Stimulated activated CD8-positive, alpha-beta memory T cell treated with anti-CD3 and anti-CD28 coated beads, Interleukin-15, amount 100 ng/mL, for 4 hours (primary cell): ENCODE results near the gene TEAD1.

Source experiments
- DNase-seq, 2 donors: peaks; one replicate each; pipeline ENCODE4 v3.0.0-alpha.2; 2020; ENCODE audit warnings: low read depth in 2 of 2

The TEAD1 gene

DNA sequence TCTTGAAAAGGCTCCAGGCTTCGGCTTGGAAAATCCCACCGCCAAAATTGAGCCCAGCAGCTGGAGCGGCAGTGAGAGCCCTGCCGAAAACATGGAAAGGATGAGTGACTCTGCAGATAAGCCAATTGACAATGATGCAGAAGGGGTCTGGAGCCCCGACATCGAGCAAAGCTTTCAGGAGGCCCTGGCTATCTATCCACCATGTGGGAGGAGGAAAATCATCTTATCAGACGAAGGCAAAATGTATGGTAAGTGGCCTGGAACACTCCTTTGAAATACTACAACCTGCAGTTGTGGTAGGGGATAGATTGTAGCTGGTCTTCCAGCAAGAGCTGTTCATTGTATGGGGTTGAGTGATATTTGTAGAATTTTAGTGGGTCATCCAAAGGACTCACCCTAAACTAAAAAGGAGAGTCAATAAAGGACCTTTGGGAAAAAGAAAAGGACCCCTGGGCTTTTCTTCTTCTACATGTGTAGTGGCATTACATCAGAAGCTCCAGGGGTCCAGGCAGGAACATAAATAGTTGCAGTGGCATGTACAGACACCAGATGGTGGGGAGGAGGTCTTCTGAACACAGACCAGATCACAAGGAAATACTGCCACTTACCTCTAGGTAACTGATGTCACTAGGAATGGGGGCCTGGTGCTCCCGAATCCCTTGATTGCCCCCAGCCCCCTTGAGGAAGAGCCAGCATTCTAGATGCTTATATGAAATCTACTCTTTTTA, 90.1 kb downstream of the TEAD1 start:
- DNase-seq: no peak

DNA sequence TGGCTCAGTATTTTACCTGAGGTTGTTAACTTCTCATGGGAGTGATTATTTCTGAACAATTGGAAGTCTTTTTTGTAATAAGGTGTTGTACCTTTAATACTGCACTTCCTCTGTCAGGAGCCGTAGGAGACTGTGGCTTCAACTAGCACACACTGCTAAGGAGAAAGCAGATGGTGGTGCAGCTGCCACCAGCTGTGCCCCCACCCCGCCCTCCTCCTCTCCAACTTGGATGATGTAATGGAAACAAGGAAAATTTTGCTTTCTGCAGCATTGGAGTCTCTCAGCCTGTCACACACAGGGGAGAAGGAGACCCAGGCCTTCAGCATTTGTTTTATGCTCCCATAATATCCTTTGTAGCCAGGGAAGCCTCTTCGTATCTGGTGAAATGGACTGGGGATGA, 91.2 kb downstream of the TEAD1 start:
- DNase-seq: no peak

DNA sequence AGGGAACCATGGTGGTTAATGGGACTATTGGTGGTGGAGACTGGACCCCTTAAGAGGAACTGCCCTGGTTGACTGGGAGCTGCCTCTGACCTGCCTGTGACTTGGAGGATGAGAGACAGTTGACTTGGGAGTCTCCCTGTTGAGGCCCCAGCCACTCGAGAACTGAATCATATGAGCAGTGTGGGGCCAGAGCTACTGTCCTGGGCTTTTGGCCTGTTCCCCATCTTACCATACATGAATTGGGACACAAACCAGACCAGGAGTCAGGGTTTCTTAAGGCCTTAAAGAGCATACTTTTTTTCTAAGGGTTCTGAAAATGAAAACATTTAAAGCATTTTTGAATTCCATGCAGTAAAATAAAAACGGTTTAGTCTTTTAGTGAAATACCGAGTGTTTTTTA, 92.8 kb downstream of the TEAD1 start:
- no peak for DNase-seq

DNA sequence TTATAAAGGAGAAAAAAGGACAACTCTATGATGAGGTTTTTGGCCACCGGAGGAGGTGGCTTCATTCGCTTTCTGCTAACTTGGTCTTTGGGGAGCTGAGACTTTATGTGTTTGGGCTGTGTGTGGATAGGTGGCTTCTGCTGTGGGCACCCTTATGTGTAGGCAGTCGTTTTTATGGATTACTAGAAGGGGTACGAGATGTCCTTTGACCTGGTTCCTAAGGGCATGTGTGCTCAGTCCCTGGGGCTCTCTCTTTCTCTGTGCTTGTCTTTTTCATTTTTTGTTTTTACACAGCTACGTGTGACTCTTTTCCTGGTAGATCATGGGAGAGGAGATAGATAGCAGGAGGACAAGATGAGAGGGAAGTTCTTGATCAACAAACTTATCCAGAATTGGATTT, 93.4 kb downstream of the TEAD1 start:
- no peak for DNase-seq

DNA sequence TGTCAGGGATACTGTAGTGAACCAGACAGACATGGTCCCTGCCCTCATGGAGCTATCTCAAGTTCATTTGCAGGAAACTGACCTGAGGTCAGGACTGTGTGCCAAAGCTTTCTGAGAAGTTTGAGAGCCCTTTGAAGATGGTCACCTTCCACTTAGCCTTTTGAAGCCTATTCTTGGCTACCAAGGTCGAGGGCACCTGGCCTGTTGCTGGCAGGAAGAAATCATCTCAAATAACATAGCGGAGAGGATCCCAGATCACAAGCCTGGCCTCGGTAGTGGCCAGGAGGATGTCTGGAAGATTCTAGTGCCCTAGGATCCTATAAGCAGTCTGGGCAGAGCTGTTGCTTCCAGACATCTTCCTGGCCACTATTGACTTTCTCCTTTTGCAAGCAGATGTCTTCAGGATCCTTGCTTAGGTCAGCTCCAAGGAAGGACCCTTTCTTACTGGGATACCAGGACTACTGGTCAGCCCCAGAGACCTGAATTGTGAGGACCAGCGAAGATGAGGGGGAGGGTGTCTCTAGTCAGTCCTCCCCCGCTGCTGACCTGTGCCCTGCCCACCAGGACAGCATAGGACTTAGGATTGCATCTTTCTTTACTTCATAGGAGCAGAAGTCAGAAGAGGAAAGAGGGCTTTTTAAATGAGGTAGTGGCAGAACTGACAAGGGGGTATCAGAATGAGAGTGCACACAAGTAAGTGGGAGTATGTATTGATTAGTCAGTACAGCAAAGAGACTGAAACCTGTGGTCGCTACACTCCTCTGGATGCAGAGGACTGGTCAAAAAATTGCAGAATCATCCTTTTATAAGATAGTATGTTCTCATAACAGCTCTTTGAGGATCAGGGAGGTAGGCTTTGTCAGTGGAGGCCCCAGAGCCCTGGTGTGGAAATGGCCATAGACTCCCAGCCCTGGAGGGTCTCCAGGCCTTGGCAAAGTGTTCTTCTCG, 94.8 kb downstream of the TEAD1 start:
- no peak for DNase-seq

DNA sequence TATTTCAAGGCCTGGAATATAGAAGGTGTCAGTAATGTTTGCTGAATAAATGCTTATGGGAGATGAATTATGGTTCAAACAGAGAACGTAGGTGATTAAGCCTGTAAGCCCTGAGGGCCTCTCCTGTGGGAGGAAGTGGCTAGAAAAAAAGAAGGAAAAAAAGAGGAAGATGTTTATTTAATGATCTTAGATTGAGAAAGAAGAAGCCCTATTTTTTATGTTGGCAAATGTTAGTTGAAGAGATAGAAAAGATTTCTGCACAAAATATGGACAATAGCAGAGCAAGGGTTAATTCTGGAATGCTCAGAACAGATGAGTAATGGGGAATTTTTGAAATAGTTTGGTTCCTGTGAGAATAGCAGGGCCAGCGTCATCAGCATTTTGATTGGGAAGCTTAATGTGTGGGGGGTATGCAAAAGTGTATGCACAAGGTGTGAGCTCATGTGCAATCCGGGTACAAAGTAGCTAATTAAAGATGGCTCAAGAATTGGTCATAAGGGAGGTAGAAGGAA, 95.7 kb downstream of the TEAD1 start:
- DNase-seq: no peak

DNA sequence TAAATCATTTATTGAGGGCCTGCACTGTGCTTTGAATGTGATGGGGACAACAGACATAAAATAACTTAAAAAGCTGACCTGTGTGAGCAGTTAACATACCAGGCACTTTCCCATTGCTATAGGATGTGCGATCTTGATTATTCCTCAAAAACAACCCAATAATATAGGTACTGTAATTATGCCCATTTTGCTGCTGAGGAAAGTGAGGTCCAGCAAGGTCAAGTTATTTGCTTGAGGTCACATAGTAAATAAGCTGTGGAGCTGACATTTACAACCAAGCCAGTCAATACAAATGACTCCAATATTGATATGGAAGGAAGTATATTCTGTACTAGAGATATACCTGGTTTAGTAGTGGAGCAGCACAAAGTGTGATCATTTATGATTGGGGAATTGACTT, 96.2 kb downstream of the TEAD1 start:
- DNase-seq: no peak

DNA sequence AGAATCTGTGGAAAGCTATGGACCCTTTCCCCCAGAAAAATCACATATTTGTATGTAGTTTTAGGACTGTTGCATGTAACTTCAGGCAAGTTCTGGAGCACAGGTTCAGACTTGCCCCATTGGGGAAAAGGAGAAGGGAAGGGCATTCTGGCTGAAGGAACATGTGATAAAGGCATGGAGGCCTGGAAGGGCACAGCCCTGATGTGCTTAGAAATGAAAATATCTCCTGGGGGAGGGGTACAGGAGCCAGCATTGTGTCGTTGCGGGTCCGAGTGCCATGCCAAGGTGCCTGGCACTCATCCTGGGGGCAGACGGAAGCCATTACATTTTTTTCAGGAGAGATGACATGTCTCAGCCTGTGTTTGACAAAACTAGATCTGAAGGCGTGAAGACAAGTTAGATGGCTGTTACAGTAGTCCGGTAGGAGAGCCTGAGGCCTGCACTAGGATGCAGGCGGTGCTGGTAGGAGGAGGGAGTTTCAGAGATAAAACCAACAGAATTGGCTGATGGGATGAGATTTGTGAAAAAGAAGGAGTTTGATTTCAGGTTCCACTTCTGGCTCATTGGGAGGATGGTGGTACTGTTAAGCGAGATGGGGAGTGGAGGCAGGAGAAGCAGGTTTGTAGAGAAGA, 96.9 kb downstream of the TEAD1 start:
- DNase-seq: no peak

DNA sequence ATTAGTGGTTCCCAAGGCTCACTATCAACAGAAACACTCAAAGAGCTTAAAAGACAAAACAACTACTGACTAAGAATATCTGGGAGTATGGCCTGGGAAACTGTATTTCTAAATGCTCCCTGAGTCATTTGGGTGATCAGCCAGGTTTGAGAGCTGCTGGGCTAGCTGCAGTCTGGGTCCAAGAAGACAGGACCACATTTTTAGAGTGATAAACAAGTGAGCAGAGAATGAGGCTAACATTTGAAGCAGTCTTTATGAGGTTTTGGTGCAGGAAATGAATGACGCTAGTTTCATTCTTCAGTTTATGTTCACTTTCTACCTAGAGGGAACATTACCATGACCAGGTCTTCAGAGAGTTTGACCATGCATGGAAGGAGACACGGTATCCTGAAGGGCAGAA, 97.7 kb downstream of the TEAD1 start:
- DNase-seq: no peak

DNA sequence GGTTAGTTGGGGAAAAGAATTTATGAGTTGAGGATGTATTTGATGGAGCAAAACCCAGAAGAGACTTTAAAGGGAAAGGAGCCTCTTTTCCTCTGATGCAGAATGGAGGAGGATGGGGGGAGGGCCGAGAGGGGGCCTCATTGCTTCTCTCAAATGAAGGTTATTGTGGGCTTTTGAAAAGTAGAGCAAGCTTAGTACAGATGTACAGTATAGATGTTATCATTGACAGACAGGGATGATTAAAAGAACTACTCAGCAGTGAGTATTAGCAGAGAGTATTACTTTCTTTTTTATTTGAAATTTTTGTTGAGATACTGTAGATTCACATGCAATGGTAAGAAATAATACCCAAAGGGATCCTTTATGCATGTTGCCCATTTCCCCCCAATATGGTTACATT, 98.1 kb downstream of the TEAD1 start:
- no peak for DNase-seq

DNA sequence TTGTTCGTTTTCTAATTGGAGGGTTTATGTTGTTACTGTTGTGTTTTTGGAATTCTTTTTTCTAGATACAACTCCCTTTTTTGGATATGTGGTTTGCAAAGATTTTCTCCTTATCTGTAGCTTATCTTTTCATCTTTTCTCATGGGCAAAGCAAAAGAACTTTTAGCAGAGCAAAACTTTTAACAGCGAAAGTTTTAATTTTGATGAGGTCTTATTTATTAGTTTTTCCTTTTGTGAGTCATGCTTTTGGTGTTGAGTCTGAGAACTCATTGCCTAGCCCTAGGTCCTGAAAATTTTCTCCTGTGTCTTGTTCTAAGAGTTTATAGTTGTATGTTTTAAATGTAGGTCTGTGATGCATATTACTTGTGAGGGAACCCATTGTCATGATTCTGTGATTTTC, 99.4 kb downstream of the TEAD1 start:
- DNase-seq: no peak

DNA sequence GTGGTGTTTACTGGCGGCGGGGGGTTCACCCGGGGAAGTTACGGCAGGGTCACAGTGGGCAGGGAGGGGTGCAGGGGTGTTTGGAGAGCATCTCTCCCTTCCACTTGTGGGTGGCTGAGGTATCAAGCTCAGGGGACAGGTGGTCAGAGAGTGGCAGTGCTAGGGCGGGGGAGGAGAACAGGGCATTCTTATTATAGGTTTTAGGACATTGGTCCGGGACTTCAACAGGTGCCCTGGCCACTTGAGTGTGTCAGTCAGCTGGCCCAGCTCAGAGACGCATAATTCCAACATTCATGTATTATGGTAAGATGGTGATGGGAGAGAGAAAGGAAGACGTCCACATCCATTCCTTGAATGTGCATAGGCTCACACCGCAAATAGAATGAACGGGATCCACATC, 101.7 kb downstream of the TEAD1 start:
- DNase-seq: no peak

DNA sequence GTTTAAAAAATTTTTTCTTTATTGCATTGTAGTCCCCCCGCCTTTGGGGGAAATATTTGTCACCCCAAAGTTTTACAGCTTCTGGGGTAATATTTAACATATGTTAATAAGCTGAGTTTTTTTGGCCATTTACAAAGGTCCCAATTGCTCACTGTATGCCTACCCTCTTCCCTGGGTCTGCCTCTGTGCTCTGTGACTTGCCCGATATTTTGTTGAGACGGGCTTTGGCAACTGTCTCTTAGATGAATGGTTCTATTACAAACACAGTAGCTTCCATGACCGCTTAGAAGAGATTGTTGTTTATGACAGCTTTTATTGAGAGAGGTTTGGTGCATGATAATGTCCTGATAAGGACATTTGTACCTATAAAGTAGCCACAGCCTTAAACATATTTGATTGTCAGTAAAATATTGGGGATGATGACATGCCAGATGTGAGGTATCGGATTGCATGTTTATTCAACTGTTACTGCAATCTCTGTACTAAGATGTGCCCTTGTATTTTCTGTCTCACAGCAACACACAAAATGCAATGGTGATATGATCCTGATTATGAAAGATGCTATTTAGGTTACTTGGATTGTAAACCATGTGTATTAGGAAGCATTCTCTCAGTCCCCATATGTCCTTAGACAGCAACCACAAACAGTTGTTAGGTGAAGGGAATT, 103.1 kb downstream of the TEAD1 start:
- no peak for DNase-seq

DNA sequence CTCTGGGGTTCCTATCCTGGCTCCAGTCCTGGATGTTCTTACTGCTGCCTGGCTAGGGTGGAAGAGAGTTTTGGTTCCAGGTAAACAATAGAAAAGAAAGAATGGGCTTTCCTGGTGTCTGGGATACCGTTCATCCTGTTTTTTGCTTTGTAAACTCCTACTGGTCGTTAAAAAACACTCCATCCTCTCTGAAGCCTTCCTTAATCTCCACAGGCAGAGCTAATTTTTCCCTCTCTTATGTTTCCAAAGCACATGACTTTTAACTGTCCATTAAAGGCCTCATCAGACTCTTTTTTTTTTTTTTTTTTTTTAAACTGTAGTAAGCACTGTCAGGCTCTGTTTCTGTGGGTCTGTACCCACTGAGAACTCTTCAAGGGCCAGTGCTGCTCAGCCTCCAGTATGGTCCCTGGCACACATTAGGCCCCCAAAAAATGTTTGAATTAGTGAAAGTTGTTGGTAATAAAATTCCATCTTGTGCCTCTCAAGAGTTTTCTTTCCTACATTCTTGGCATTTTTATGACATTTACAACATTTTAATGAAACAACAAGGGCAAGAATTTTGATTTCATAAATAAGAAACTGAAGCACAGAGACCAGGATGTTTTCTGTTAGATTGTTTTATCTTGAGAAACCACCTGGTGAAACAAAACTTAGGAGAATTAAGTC, 104.2 kb downstream of the TEAD1 start:
- no peak for DNase-seq

DNA sequence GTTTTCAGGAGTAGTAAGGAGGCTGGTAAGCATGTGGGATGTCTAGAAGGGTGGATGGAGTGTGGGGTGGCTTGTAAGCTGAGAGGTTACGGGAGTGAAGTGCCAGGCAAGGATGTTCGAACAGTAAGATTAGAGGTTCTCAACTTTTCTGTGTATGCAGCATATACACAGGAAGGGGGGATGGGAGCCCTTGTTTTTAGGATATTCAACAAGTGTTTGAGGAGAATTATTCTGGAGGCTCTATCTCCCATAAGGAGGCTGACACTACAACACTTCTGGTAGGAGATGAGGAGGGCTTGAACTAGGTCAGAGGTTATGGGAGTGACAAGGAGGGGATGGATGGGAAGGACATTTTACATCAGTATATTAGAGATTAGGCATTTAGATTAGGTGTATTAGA, 109.5 kb downstream of the TEAD1 start:
- no peak for DNase-seq

DNA sequence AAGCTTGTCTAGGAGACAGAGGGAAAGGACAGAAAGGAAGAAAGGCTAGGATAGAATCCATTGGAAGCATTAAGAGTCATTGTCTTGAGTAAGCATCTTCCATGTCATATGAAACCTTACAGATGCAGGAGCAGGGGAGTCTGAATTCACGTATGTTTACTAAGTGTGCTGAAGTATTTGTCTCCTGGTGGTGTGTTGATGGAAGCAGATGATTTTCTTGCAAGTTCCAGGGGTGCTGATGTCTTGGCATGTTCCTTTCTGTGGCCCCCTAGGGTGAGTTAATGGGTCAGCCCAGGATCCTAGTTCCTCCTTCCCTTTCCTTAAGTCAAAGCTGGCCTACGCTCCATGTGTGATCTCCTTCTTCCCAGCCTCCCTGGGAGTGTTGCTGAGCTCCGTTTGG, 110.2 kb downstream of the TEAD1 start:
- no peak for DNase-seq

DNA sequence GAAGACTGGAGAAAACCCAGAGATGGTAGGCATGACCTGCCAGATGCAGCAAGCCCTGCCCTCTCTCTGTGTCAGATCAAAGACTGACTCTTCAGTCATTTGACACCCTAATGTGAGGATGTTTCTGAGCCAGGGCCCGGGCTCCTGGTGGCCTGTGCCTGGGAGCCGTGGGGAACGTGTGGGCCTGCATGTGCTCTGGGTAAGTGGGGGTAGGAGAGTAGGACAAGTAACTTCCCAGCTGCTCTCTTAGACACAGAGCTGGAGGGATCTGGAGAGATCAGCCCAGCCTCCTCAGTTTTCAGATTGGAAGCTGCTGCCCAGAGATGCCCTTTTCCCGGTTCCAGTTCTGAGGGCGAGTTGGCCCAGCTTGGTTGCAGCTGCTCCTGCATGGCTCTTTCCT, 110.8 kb downstream of the TEAD1 start:
- no peak for DNase-seq

DNA sequence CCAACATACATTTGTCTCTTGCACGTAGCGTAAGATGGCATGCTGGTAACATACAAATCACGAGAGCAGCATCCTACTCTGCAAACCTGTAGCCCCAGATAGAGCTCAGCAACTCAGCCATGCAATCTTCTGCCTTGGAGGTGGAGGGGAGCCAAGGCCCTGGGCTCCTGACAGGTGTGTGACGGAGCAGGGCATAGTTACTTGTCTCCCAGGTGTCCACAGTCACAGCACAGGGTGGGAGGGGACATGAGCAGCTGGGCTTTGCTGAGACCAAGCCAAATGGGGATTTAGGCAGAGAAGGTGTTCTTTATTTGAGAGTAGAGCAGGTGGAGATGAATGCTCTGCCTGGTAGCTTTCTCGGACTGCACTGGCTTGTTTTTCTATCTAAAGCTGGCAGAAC, 111.7 kb downstream of the TEAD1 start:
- DNase-seq: no peak

DNA sequence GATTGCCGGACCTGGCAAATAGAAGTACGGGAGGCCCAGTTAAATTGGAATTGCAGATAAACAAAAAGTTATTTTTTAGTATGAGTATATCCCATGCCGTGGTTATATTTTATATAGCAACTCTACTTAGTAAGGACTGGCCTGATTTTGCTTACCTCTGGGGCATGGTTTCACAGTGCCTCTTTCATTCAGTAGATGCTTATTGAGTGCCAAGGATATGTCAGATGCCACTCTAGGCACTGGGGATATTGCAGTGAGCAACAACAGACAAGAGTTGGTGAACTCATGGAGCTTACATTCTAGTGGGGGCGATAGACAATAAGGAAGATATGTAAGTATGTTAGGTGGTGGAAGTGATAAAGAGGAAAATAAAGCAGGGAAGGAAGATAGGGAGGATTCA, 112.2 kb downstream of the TEAD1 start:
- DNase-seq: no peak

DNA sequence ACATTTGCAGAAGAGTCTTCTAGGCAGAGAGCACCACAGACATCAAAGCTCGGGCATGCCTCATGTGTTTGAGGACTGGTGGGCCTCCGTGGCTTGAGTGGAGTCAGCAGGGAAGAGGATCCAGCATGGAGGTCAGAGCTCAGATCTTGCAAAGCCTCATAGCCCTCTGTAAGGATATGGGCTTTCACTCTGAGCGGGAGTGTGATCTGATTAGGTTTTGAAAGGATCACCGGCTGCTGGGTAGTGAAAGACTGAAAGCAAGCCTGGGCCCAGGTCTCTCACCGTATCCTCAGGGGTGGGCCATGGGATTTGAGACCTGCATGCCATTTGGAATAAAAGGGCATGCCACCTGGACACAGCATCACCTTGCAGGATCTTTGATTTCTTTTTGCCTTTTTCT, 112.7 kb downstream of the TEAD1 start:
- DNase-seq: no peak

DNA sequence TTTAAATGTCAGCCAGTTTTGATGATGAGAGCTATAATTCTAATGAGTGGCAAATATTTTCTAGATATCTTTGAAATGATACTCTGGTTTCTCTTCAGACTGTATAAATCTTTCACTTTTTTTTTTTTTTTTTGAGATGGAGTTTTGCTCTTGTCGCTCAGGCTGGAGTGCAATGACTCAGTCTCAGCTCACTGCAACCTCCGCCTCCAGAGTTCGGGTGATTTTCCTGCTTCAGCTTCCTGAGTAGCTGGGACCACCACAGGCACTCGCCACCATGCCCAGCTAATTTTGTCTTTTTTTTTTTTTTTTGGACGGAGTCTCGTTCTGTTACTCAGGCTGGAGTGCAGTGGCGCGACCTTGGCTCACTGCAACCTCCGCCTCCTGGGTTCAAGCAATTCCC, 113.6 kb downstream of the TEAD1 start:
- no peak for DNase-seq
